HL-60 (cell line): Measurements from ENCODE around the gene AHRR.

Experiments
- CTCF ChIP-seq: IDR thresholded peaks from one replicate; pipeline ENCODE4 v1.5.1; 2011; ENCODE audit warnings: low read length, control low read depth, inconsistent platforms; ENCODE audit not compliant: insufficient read depth
- GABPA ChIP-seq: IDR thresholded peaks from 2 replicates; pipeline ENCODE4 v1.6.1; 2012; ENCODE audit warnings: low read depth
- POLR2AphosphoS5 ChIP-seq: IDR thresholded peaks from 2 replicates; pipeline ENCODE4 v1.6.1; 2012; ENCODE audit warnings: low read depth
- REST ChIP-seq: IDR thresholded peaks from 2 replicates; pipeline ENCODE4 v1.6.1; 2012; ENCODE audit warnings: low read depth; ENCODE audit not compliant: insufficient replicate concordance

GRCh38 chr5:343461-344401 lies 22.2 kb downstream of the AHRR start:
- no peak for TF ChIP-seq CTCF
- TF ChIP-seq POLR2AphosphoS5: no peak
- no peak for TF ChIP-seq GABPA
- no peak for TF ChIP-seq REST
